Frontal cortex (tissue), 4 donors: ENCODE results near the gene RAPH1. TPM values are rescaled to one million over a fixed set of nuclear protein-coding genes. Genes with fewer than 3 reads are reported as not detected.
"Not testable (repeated sequence)": the region's sequence is repeated elsewhere in the genome, so short reads cannot be mapped to it uniquely, and the experiment has no call there.

Source experiments
- DNase-seq, 2 donors: peaks; one replicate each; pipeline ENCODE4 v3.0.0; 2012; ENCODE audit warnings: low spot score in 2 of 2
- FAIRE-seq: peaks from 2 replicates; lab custom pipeline; 2012; peaks lifted over from hg19 to GRCh38; lab: Jason Lieb, UNC
- total RNA-seq: library from RNA; depleted of rRNA; stranded (reverse); fragments of >200 nt; gene quantifications from one replicate; pipeline ENCODE4 v1.2.3, GENCODE V29; 2014
- donor health status: control.
- donor health status: control.
- donor health status: control.

Gene RAPH1
- total RNA-seq, 1 donor from 2014 or later: 35.9 TPM

DNA sequence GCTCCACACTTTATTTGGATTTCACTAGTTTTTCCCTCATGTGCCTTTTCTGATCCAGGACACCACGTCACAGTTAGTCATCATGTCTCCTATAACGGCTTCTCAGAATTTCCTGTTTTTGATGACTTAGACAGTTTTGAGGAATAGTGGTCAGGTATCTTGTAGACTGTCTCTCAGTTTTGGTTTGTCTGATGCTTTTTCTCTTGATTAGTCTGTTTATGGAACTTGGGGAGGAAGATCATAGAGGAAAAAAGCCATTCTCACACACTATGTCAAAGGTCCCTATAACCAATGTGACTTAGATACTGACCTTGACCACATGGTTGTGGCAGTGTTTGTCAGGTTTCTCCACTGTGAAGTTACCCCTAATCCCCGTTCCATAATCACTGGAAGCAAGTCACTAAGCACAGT lies 89.0 kb downstream of the RAPH1 start:
- FAIRE-seq (no peak), DNase-seq (no peak)

DNA sequence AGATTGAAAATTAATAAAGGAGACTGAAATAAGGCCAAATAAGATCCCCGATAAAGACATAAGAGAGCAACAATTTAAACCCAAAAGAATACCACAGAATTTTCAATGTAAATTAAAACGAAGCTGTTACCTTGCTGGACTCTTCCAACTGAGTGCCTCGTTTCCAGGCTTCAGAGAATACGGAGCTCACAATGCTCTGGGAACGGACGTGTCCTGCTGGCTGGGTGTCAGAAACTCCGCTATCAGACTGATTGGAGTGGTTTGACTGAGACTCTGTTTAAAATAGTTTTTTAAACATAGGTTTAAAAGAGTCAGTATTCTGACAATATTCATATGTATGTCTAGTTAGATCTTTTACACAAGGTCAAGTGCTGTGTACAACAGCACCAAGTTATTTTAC lies 90.4 kb downstream of the RAPH1 start:
- FAIRE-seq (no peak), DNase-seq (no peak)

DNA sequence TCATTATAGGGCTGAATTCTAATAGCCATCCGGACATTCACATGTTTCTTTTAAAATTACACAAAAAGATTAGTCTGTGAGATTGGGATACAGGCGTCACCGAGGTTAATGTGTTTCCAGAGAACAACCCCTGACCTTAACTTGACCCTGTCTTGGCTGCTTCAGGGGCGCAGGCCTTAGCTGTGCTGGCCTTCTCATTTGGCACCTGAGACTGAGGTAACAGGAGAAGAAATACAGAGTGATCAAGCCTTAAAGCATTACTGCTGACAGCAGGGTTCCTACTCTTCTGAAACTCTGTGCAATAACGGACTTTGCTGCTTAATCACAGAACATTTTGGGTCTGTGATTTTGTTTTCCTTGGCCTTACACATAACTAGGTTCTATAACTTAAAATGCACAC lies 92.6 kb downstream of the RAPH1 start:
- FAIRE-seq (no peak), DNase-seq (no peak)

GRCh38 chr2:203441463-203441862 lies 93.6 kb downstream of the RAPH1 start:
- DNase-seq: no peak
- FAIRE-seq: no peak

DNA sequence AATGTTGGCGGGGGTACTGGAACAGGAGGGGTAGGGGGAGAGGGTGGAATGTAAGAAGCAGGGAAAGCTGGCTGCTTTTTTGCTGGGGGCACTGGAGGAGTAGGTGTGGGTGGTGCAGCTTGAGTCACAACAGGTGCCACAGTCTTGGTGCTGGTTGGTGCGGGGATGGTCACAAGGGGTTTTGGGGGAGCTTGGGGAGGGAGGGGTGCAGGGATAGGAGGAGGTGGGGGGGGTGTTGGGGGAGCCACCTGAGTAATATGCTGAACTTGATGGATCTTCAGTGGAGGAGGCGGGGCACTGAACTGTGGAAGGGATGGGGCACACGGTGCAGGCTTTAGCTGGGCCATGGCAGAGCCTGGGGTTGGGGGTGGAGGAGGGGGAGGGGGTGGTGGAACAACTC lies 94.4 kb downstream of the RAPH1 start:
- FAIRE-seq: no peak
- no peak for DNase-seq

DNA sequence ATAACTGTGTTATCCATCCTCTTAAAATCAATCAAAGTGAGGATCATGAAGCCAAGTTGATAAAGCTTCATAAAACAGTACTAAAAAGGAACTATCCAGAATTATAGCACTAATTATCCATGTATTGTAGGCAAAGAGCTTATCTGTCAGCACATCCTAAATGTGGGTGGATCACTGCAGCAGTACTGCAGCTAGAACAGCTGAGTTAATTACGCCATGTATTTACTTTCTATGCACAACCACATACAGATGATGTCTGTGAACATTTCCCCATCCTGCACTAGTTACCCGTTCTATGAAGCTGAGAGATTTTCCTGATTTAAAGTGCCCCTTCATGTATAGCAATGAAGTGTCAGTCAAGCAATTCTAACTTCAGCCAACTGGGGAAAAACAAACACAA lies 96.6 kb downstream of the RAPH1 start:
- DNase-seq (no peak), FAIRE-seq (no peak)

GRCh38 chr2:203437511-203437910 lies 97.6 kb downstream of the RAPH1 start:
- no peak for FAIRE-seq
- DNase-seq: no peak

- no peak for DNase-seq
- no peak for FAIRE-seq
Measured at GRCh38 chr2:203436496-203436895, 98.6 kb downstream of the RAPH1 start.

- no peak for FAIRE-seq
- no peak for DNase-seq
Measured at GRCh38 chr2:203432811-203433210, 102.3 kb downstream of the RAPH1 start.

GRCh38 chr2:203431391-203432185 lies 103.5 kb downstream of the RAPH1 start:
- no peak for FAIRE-seq
- DNase-seq: no peak

DNA sequence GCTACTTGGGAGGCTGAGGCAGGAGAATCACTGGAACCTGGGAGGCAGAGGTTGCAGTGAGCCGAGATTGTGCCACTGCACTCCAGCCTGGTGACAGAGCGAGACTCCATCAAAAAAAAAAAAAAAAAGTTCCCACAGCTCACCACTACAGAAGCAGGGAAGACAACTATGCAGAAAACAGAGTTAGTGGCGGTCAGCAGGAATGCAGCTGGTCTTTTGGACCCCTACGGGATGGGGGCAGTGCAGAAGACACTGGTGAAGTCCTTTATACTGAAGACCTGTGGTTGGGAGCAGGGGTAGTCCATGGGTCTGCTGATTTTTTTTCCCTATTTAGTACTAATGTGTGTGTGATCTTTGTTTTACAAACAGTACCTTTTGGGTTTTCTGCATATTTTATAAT lies 105.5 kb downstream of the RAPH1 start:
- not testable (repeated sequence) for FAIRE-seq, DNase-seq

DNA sequence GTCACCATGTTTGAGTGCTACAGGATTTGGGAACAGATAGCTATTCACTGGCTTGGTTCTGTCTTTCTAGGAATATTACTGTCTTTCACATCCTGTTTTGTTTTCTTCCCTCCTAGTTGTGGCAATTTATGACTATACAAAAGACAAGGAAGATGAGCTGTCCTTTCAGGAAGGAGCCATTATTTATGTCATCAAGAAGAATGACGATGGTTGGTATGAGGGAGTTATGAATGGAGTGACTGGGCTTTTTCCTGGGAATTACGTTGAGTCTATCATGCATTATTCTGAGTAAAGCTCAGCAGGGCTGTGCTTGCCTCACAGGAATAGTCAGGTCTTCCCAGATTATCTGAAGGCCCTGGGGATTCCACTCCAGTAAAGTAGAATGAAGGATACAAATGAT lies 108.0 kb downstream of the RAPH1 start:
- DNase-seq (no peak), FAIRE-seq (no peak)

- FAIRE-seq (no peak), DNase-seq (no peak)
Measured at GRCh38 chr2:203418271-203418670, 116.8 kb downstream of the RAPH1 start.

DNA sequence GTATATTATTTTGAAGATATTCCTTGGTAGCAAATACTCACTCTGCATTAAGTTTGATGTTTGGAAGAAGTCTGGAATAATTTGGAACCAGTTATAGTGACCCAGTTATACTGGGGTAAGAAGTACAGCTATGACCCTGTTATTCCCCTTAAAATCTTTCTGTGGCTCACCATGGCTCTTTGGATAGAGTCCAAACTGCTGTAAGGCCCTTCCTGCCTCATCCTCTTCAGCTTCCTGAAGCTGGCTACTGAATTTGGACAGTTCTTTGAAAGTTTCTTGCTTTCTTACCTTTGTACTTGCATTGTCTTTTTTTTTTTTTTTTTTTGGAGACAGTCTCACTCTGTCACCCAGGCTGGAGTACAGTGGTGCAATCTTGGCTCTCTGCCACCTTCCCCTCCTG lies 121.3 kb downstream of the RAPH1 start:
- FAIRE-seq (no peak), DNase-seq (no peak)

DNA sequence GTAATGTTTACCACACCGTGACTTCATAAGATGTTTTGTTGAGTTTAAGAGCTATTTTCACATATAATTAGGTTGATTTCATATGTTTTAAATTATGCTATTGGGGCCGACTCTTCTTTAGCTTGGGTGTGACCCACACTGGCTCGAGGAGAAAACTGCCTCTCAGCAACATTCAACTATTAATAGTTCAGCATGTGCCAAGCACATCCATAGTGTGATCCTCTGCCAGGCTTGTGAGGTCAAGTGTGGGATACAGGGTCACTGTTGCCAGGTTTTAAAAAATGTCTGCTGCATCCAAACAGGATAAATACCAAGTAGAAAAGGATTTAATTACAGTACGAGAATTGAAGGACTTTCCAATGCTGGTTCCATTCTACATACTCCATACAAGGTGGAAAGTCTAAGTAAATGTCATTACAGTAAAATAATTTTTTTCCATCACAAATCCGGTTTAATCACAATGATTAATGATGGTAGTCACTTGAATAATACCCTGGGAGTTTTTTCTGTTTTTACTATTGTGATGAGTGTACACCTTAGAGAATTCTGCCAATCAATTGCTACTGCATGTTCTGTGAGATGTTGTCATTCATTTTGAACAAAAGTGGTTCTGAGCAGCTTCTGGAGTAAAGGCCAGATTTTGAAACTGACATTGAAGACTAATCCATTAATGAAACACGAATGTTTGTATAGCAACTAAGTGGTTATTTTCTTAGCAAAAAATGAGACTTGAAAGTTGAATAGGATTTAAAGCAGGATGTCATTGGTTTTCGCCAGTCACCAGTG lies 122.4 kb downstream of the RAPH1 start:
- DNase-seq (no peak), FAIRE-seq (no peak)

DNA sequence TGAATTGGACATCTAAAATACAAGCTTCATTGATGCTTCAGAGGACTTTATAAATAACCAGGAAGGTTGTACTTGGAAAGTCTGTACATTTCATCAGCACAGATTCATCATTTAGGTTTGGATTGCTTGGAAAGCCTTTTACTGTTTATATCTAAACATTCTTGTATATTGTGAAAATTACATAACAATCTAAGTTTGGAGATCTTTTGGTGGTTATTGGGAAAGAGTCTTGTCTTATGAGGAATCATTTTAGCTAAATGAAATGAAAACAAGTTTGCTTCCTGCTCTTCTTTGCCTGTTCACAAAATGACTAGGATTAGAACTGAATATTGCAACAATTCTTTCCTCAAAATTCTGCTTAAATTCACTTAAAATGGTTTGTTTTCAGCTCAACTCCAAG lies 127.6 kb downstream of the RAPH1 start:
- FAIRE-seq (no peak), DNase-seq (no peak)

GRCh38 chr2:203404996-203405395 lies 130.1 kb downstream of the RAPH1 start:
- DNase-seq (no peak), FAIRE-seq (no peak)

DNA sequence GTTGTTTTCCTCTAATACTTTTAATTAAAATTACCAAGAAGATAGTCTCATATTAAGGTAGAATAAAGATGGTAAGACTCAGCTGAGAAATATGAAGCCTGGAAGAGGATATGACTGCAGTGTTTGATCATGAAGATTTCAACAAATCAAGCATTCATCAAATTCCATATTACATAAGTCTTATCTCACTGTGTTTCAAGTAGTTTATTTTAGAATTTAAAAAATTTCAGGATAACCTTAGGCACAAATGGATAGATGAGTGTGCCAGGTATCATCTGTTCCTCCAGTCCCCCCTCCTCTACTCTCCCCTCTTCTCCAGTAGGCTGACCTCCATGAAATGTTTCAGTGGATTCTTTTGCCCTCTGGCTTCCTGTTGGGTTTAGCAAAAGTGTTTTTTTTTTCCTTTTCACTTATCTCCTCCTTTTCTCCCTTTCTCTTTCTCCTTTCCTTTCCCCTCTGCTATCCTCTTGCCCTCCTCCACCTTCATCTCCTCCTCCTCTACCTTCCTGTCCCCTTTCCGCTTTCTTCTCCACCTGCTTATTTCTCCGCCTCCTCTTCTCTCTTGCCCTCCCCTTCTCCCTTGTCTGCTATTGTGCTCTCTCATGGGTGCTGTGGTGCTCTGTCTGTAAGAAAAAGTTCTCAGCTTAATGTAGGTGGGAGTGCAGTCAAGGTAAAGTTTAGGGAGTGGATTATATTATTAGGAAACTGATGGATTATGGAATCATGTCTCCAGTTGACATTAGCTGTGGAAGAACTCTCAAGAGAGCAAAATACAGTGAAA lies 134.1 kb downstream of the RAPH1 start:
- no peak for FAIRE-seq

DNA sequence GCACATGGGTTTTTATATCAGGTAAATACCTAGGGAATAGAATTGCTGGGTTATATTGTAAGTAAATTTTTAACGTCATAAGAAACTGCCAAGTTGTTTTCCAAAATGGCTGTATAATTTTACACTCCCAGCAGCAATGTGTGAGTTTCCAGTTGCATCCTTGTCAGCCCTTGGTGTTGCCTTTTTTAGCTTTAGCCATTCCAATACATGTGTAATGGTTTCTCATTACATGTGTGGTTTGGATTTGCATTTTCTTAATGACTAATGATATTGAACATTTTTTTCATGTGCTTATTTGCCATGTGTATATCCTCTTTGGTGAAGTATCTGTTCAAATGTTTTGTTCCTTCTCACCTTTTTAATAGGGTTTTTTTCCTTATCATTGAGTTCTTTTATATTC lies 136.1 kb downstream of the RAPH1 start:
- no peak for DNase-seq
- FAIRE-seq: no peak

More for the DNA sequence above, 134.1 kb downstream of the RAPH1 start:
- no peak for DNase-seq

DNA sequence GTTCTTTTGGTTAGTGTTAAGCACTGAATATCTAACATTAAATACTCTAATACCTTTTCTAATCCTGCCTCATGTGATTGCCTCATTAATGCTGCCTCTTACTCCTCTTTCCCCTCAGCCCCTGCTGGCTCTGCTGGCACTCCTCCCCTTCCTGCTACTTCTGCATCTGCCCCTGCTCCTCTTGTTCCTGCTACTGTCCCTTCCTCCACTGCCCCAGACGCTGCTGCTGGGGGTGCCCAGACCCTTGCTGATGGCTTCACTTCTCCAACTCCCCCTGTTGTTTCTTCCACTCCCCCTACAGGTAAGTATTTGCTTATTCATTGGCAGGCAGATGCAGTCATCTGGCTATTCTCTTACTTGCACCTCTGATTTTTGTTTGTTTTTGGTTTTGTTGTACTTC lies 138.4 kb downstream of the RAPH1 start:
- FAIRE-seq (no peak), DNase-seq (no peak)

GRCh38 chr2:203395858-203396257 lies 139.2 kb downstream of the RAPH1 start:
- no peak for FAIRE-seq

More at GRCh38 chr2:203395858-203396257, 139.2 kb downstream of the RAPH1 start:
- no peak for DNase-seq
